Natural killer cell (primary cell): Measurements from ENCODE around the gene RTP2. TPM values are rescaled to one million over a fixed set of nuclear protein-coding genes. Genes with fewer than 3 reads are reported as not detected.

ENCODE experiments used
- ATAC-seq, 3 donors: fragments of 150-1000 bp in 2 of 3; fragments of 200-7000 bp in 1 of 3; cut with Tn5 transposase; 1 replicate in 1 of 3; 2 replicates in 2 of 3; pipeline ENCODE4 v1.10.0; 2021; ENCODE audit warnings: mild to moderate bottlenecking in 2 of 3, moderate library complexity in 2 of 3
- DNase-seq, 2 donors: peaks; one replicate each; pipeline versions ENCODE4 v3.0.0 to v3.0.0-alpha.2; 2013 to 2021; ENCODE audit warnings: mixed read lengths in 1 of 2
- H3K27ac ChIP-seq: one replicate; pipeline ENCODE4 v1.5.1; 2013; ENCODE audit warnings: mild to moderate bottlenecking, low read length
- H3K27me3 ChIP-seq: one replicate; pipeline ENCODE4 v1.6.1; 2013; ENCODE audit warnings: low read length; ENCODE audit not compliant: control insufficient read depth, insufficient read depth
- H3K36me3 ChIP-seq: one replicate; pipeline ENCODE4 v1.6.1; 2013; ENCODE audit warnings: low read length; ENCODE audit not compliant: control insufficient read depth, insufficient read depth
- H3K4me1 ChIP-seq: one replicate; pipeline ENCODE4 v1.6.1; 2013; ENCODE audit warnings: low read length; ENCODE audit not compliant: control insufficient read depth, insufficient read depth
- H3K4me3 ChIP-seq: one replicate; pipeline ENCODE4 v1.5.1; 2013; ENCODE audit warnings: low read length
- H3K9me3 ChIP-seq: one replicate; pipeline ENCODE4 v1.6.1; 2013; ENCODE audit warnings: low read length; ENCODE audit not compliant: control insufficient read depth, insufficient read depth
- H3K27ac Mint-ChIP-seq, 2 donors: one replicate each; pipeline ENCODE4 v1.8.0; 2022; ENCODE audit warnings: mild to moderate bottlenecking in 2 of 2, mixed read lengths in 2 of 2, moderate library complexity in 1 of 2
- H3K27me3 Mint-ChIP-seq, 2 donors: one replicate each; pipeline ENCODE4 v1.8.0; 2022; ENCODE audit warnings: low read depth in 2 of 2, mixed read lengths in 2 of 2
- H3K36me3 Mint-ChIP-seq: one replicate; pipeline ENCODE4 v1.8.0; 2022; ENCODE audit warnings: mixed read lengths
- H3K4me1 Mint-ChIP-seq, 2 donors: one replicate each; pipeline ENCODE4 v1.8.0; 2022; ENCODE audit warnings: mixed read lengths in 2 of 2
- H3K4me3 Mint-ChIP-seq: one replicate; pipeline ENCODE4 v1.8.0; 2022; ENCODE audit warnings: mild to moderate bottlenecking, moderate library complexity, mixed read lengths
- H3K9me3 Mint-ChIP-seq, 2 donors: one replicate each; pipeline ENCODE4 v1.8.0; 2022; ENCODE audit warnings: mixed read lengths in 2 of 2
- CTCF ChIP-seq: fragments of 200-600 bp; IDR thresholded peaks from one replicate; pipeline ENCODE4 v1.8.0; 2022; ENCODE audit warnings: antibody characterized with exemption
- WGBS: methylation state at CpG from one replicate; pipeline ENCODE4 v1.1.7; 2013; ENCODE audit warnings: missing lambda C conversion rate; ENCODE audit not compliant: insufficient coverage; 5-methylcytosine and 5-hydroxymethylcytosine counted together
- intact Hi-C: fragments of 100-400 bp; cut with micrococcal nuclease; formaldehyde crosslinking; loops from one replicate; pipeline ENCODE4 v1.14.2; 2022
- total RNA-seq, 4 donors: library from RNA; stranded (reverse); fragments of 120-200 nt in 1 of 4; gene quantifications; one replicate each; pipeline versions ENCODE4 v1.2.3 to v1.2.4, GENCODE V29; 2013 to 2022

RTP2 gene
- total RNA-seq, 3 donors from 2014 or later (not counting 1 experiment from before 2014, with no cell fraction given) = not detected

GRCh38 chr3:187737006-187737367, 34.6 kb upstream of the RTP2 start:
- Histone ChIP-seq H3K27ac (no peak overlapping the region), H3K36me3 (peaks cover 6% of the 10 kb centered on the region), H3K9me3 (no peaks in the 10 kb centered on the region), H3K4me3 (no peak overlapping the region), H3K27me3 (no peaks in the 10 kb centered on the region), H3K4me1 (peaks cover 47% of the 10 kb centered on the region)
- TF ChIP-seq CTCF = no peak
- DNase-seq = no peak
- no peaks in the 10 kb centered on the region for H3K27me3 Mint-ChIP-seq
- 81% methylated on average over 3 of the region's 4 CpGs for WGBS
- H3K4me1 Mint-ChIP-seq = peaks cover 44 to 47% of the 10 kb centered on the region in 2 donors
- no peaks in the 10 kb centered on the region for H3K9me3 Mint-ChIP-seq
- peak overlapping the region; percentile 99 for H3K4me3 Mint-ChIP-seq
- peak overlapping the region; percentile 97 to 100 for H3K27ac Mint-ChIP-seq
- H3K36me3 Mint-ChIP-seq = no peaks in the 10 kb centered on the region
- intact Hi-C loops = no loop called here
- ATAC-seq = no peak

GRCh38 chr3:187736418-187736871, 34.1 kb upstream of the RTP2 start:
- Mint-ChIP-seq H3K36me3 (no peaks in the 10 kb centered on the region), H3K27ac (peak overlapping the region; percentile 97 to 100), H3K4me1 (peaks cover 39 to 42% of the 10 kb centered on the region in 2 donors), H3K9me3 (no peaks in the 10 kb centered on the region), H3K27me3 (no peaks in the 10 kb centered on the region), H3K4me3 (peak overlapping the region; percentile 99)
- intact Hi-C loops = no loop called here
- H3K27me3 ChIP-seq = no peaks in the 10 kb centered on the region
- ATAC-seq (no peak), DNase-seq (peak in 1 of 2 donors; percentile 33)
- 34% methylated on average over 5 of the region's 8 CpGs for WGBS
- H3K27ac ChIP-seq = no peak overlapping the region
- peaks cover 42% of the 10 kb centered on the region for H3K4me1 ChIP-seq
- no peaks in the 10 kb centered on the region for H3K9me3 ChIP-seq
- no peak for TF ChIP-seq CTCF
- H3K4me3 ChIP-seq = no peak overlapping the region
- peaks cover 12% of the 10 kb centered on the region for H3K36me3 ChIP-seq

GRCh38 chr3:187735837-187736236, 33.5 kb upstream of the RTP2 start:
- H3K36me3 ChIP-seq = peaks cover 18% of the 10 kb centered on the region
- intact Hi-C loops = no loop called here
- H3K27ac Mint-ChIP-seq = peak overlapping the region in 1 of 2 donors; percentile 100
- H3K9me3 Mint-ChIP-seq = no peaks in the 10 kb centered on the region
- H3K4me3 Mint-ChIP-seq = peak overlapping the region; percentile 99
- no peaks in the 10 kb centered on the region for H3K36me3 Mint-ChIP-seq
- no peaks in the 10 kb centered on the region for H3K27me3 Mint-ChIP-seq
- ATAC-seq (no peak), DNase-seq (no peak)
- no peak overlapping the region for H3K4me3 ChIP-seq
- H3K27me3 ChIP-seq = no peaks in the 10 kb centered on the region
- TF ChIP-seq CTCF = no peak
- no peak overlapping the region for H3K27ac ChIP-seq
- 96% methylated on average over 2 of the region's 3 CpGs for WGBS
- H3K4me1 ChIP-seq = peaks cover 37% of the 10 kb centered on the region
- no peaks in the 10 kb centered on the region for H3K9me3 ChIP-seq
- H3K4me1 Mint-ChIP-seq = peaks cover 33 to 36% of the 10 kb centered on the region in 2 donors

- intact Hi-C loops = no loop called here
- TF ChIP-seq CTCF = no peak
- ATAC-seq = no peak
- Histone ChIP-seq H3K4me3 (no peak overlapping the region), H3K36me3 (peaks cover 22% of the 10 kb centered on the region), H3K9me3 (no peaks in the 10 kb centered on the region), H3K27ac (no peak overlapping the region), H3K4me1 (peaks cover 33% of the 10 kb centered on the region), H3K27me3 (no peaks in the 10 kb centered on the region)
- peak overlapping the region in 1 of 2 donors; percentile 100 for H3K27ac Mint-ChIP-seq
- peak overlapping the region; percentile 72 for H3K4me3 Mint-ChIP-seq
- H3K4me1 Mint-ChIP-seq = peaks cover 28 to 31% of the 10 kb centered on the region in 2 donors
- 90% methylated on average over 3 of the region's 3 CpGs for WGBS
- H3K9me3 Mint-ChIP-seq = no peaks in the 10 kb centered on the region
- no peak for DNase-seq
- no peaks in the 10 kb centered on the region for H3K27me3 Mint-ChIP-seq
- H3K36me3 Mint-ChIP-seq = no peaks in the 10 kb centered on the region
These were observed 33.0 kb upstream of the RTP2 start for GRCh38 chr3:187735383-187735782.
